Measurements from ENCODE around the gene UBXN10.

Gene UBXN10

GRCh38 chr1:20184481-20184900 is 1.4 kb upstream of the UBXN10 start:
- no peak for DNase-seq

- DNase-seq, result peak; percentile 34 to 51
Measured at GRCh38 chr1:20184997-20185833, 681 bp upstream of the UBXN10 start.

- no peak for DNase-seq
Measured at GRCh38 chr1:20187103-20187812, 1.4 kb downstream of the UBXN10 start.

GRCh38 chr1:20187813-20188454 is 2.0 kb downstream of the UBXN10 start:
- no peak for DNase-seq

GRCh38 chr1:20188455-20188817 is 2.5 kb downstream of the UBXN10 start:
- no peak for DNase-seq

- no peak for DNase-seq
Measured at GRCh38 chr1:20189664-20190063, 3.8 kb downstream of the UBXN10 start.

DNA sequence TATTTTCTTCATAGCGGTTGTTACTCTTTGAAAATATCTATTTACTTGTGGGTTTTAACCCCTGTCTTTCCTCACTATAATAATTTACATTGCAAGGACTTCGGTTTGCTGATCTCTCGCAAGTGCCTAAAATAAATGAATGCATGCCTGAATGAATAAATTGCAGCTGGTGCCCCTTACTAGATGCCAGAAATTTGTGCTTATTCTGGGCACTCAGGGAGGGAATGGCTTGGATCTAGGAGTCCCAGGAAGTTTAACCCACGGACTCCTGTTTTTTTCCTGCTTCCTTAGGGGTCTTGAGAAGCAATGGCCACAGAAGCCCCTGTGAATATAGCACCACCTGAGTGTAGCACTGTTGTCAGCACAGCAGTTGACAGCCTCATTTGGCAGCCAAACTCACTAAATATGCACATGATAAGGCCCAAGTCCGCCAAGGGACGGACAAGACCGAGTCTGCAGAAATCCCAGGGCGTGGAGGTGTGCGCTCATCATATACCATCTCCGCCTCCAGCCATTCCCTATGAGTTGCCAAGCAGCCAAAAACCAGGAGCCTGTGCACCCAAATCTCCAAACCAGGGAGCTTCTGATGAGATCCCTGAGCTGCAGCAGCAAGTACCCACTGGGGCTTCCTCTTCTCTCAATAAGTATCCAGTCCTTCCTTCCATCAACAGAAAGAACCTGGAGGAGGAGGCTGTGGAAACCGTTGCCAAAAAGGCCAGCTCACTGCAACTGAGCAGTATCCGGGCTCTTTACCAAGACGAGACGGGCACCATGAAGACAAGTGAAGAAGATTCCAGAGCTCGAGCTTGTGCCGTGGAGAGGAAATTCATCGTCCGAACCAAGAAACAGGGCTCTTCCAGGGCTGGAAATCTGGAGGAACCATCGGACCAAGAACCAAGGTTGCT is 4.6 kb downstream of the UBXN10 start:
- no peak for DNase-seq

DNA sequence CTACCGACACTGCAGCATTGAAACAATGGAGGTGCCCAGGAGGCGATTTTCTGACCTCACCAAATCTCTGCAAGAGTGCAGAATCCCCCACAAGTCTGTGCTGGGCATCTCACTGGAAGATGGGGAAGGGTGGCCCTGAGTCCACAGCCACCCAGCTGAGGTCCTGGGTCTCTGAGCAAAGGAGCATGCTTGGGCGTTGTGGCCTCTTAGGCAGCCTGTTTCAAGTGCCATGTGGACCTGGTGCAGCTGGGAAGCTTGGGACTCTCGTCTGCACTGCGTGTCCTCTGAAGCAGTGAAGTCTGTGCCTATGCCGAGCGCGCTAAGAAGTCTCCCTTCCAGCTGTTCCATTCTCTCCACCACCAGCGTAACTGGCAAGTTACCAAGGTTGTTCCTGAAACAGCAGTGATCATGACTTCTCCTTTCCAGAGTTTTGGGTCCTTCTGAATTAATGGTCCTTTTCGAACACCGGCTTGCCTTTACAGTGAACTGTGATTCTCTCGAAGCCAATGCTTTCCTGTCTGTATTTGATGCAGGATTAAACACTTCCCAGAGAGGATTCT is 5.5 kb downstream of the UBXN10 start:
- no peak for DNase-seq

DNA sequence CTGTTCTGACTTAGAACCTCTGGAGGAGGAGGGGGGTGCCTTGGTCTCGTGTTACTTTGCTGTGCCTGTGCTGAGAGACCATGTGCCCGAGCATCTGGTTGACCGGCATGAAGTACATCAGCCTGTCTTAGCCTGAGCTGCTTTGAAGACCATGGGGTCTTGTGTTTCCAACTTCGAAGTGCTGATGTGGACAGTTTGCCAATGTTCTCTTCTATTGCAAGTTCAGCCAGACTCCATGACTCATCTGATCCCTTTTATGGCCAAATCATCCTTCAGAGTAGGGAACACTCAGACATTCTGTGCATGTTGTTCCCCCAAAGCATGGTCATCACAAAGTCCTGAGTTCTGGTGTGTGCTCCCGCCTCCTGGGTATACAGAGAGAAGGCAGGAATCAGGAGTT is 6.5 kb downstream of the UBXN10 start:
- DNase-seq, result no peak

- DNase-seq, result no peak
Measured at GRCh38 chr1:20192871-20193411, 7.0 kb downstream of the UBXN10 start.

DNA sequence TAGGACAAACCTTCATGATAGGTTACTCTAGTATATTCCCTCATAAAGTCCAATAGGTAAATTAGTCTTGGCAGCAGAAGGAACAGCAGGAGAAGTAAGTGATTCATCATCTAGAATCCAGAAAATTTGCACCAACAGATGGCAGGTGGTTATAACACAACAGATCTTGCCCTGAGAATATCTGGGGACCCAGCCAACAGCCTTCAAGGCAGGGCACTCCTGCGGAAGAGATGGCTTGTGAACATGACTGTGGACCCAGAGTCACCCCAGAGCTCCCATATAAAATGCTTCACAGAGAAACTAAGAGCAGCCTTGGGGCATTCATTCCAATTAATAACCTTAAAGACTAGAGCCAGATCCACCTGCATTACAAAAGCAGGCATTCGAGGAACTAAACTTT is 8.3 kb downstream of the UBXN10 start:
- DNase-seq, result no peak

DNA sequence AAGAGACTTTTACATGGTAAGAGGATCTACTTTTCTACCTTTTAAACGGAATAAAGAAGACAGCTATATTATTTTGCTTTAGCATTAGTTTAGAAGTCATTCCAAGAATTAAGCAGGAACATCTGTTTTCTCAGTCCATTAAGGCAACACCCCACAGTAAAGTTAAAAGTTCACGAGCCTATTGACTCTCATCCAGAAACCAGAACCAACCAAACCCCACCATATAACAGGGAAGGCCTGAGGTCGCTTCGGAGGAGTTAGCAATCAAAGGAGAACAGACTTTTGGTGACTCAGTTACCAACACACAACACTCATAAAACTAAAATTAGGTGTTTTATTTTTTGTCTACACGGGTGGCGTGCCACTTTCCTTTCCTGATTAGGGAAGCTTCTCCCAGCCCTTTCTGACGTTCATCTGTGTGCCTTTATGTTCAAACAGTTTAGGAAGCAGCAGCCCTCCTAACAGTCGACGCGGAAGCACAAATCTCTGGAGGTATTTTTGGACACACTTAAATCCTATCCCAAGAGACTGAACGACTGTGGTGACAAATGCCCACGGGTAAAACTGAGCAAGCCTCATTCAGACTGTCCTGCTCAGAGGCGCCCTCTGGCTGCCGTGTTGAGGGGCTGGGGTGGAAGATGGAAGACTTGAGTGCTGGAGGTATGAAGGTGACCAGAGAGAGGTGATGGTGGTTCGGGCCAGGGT is 9.0 kb downstream of the UBXN10 start:
- DNase-seq, result peak; percentile 66 to 75

GRCh38 chr1:20195462-20195780 is 9.5 kb downstream of the UBXN10 start:
- DNase-seq, result no peak

DNA sequence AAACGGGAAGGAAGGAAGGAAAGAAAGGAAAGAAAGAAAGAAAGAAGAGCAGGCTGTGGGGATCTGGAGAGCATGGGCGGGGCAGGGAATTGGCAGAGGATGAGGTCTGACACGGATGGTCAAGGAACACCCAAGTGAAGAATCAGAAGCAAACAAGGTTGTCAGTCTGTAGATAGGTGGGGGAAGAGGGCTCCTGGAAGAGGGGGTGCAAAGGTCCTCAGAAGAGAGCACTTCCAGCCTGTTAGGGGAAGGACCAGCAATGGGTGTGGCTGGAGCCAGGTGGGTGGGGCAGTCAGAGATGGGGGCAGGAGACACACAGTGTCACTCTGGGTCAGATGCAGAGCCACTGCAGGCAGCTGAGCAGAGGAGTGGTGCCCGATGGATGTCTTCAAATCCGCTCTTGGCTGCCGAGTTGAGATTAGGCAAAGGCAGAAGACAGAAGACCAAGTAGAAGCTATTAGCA is 11.5 kb downstream of the UBXN10 start:
- DNase-seq, result no peak

DNA sequence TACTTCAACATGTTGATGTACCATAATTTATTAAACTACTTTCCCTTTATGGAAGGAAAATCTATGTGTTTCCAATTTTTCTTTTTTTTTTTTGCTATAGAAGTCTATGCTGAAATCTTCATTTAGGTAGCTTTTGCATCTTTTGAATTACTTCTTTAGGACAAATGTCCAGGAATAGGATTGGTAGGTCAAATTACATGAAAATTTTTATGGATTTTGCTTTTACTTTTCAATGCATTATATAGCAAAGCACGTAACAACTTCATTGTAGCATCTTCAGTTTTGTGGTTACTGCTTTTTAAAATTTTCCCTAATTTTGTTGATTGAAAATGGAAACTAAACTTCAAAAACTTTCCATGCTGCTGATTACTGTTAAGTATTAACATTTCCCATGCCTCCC is 12.4 kb downstream of the UBXN10 start:
- no peak for DNase-seq

- no peak for DNase-seq
Measured at GRCh38 chr1:20198918-20199317, 13.0 kb downstream of the UBXN10 start.

- no peak for DNase-seq
Measured at GRCh38 chr1:20199403-20199802, 13.5 kb downstream of the UBXN10 start.

- DNase-seq, result no peak
Measured at GRCh38 chr1:20199840-20200239, 13.9 kb downstream of the UBXN10 start.

DNA sequence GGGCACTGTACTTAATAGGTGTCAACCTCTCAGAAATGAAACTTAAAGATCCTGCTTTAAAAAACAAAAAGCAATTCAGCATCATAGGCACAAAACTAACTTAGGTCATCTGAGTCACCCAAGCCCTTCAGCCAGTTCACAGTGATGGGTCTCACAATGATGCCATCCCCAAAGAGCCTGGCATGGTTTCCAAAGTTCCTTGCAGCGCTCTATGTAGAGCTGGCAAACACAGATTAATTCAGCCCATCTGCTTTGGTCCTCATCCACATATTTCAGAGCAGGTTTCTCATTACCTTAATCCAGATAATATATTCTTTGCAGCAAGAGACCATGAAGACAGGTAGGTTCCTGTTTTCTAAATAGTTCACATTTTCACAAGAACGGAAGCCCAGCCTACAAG is 15.1 kb downstream of the UBXN10 start:
- DNase-seq, result no peak

DNA sequence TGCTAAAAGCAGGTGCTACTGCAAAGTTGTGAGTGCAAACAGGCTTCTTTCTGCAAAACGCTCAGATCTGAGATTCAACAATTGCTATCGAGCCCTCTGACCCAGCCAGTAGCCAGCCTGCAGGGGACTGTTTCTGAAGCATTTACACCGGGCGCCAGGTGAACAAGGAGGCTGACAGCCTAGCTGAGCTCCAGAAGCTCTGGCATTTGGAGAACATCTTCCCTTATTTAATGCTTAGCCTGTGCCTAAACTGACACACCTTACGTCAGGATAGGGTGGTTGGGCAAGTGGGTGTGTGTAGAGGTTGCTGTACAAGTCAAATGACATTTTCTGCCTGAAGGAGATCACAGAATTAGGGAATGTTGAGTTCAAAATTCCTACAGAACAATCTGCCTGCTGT is 16.3 kb downstream of the UBXN10 start:
- no peak for DNase-seq

- DNase-seq, result no peak
Measured at GRCh38 chr1:20207546-20207945, 21.6 kb downstream of the UBXN10 start.

- DNase-seq, result no peak
Measured at GRCh38 chr1:20209471-20209870, 23.6 kb downstream of the UBXN10 start.

Measured in stimulated activated CD4-positive, alpha-beta T cell treated with anti-CD3 and anti-CD28 coated beads, Interleukin-4, amount 100 ng/mL, for 4 hours (primary cell).